CD1c-positive myeloid dendritic cell (primary cell): ENCODE results near the gene UBE2I.
"Not testable (repeated sequence)": the region's sequence is repeated elsewhere in the genome, so short reads cannot be mapped to it uniquely, and the experiment has no call there.

Experiments
- DNase-seq: peaks from one replicate; pipeline ENCODE4 v3.0.0-alpha.2; 2016; ENCODE audit errors: extremely low spot score

Gene UBE2I

DNA sequence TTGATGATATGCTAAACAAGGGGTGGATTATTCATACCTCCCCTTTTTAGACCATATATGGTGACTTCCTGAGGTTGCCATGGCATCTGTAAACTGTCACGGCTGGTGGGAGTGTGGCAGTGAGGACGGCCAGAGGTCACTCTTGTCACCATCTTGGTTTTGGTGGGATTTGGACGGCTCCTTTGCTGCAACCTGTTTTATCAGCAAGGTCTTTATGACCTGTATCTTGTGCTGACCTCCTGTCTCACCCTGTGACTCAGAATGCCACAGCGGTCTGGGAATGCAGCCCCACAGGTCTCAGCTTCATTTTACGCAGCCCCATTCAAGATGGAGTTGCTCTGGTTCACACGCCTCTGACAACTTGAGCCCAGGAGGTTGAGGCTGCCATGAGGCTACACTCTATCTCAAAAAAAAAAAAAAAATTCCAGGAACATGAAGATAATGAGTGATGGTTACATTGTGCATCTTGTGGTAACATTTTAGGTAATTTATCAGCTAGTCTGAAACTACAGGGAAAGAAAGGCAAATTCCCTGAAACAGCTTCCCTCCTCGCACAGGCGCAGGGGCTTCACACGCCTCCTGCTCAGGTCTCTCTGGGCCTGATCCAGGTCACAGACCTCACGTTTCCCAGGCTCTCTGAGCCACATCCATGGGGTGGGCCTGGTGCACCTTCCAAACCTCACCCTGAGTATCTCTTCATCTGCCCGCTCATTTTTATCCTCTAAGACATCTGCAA, 15.3 kb upstream of the UBE2I start:
- no peak for DNase-seq

GRCh38 chr16:1295465-1295864, 14.0 kb upstream of the UBE2I start:
- DNase-seq, result no peak

DNA sequence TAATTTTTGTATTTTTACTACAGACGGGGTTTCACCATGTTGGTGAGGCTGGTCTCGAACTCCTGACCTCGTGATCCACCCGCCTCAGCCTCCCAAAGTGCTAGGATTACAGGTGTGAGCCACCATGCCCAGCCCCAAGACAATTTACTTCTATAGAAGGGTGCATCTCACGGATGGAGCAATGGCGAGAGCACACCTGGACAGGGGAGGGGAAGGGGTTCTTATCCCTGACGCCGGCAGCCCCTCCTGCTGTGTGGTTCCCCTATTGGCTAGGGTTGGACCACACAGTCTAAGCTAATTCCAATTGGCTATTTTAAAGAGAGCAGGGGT, 12.8 kb upstream of the UBE2I start:
- DNase-seq, result not testable (repeated sequence)

DNA sequence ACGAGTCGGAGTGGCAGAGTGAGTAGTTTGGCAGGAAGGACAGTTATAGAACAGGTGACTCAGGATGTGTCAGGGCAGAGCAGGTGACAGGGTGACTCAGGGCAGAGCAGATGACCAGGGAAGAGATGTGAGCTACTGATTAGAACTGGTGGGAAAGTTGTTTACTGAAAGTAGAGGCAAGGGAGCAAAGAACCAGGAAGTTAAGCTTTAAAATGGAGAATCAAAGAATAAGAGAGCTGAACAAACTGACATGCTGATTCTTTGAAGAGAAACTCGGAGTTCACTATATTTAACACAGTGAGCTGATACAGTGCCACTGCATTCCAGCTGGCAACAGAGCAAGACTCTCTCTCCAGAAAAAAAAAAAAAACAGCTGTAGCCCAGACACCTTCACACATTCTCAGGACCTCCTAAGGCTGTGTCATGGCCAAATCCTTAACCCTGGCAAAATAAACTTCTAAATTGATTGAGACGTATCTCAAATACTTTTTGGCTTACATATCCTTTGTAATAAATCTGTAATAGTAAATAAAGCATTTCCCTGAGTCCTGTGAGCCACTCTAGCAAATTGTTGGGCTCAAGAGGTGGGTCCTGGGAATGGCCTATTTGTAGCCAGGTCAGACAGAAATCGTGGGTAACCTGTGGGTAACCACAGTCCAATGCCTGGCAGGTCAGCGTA, 12.3 kb upstream of the UBE2I start:
- no peak for DNase-seq

GRCh38 chr16:1298406-1298805, 11.0 kb upstream of the UBE2I start:
- no peak for DNase-seq

DNA sequence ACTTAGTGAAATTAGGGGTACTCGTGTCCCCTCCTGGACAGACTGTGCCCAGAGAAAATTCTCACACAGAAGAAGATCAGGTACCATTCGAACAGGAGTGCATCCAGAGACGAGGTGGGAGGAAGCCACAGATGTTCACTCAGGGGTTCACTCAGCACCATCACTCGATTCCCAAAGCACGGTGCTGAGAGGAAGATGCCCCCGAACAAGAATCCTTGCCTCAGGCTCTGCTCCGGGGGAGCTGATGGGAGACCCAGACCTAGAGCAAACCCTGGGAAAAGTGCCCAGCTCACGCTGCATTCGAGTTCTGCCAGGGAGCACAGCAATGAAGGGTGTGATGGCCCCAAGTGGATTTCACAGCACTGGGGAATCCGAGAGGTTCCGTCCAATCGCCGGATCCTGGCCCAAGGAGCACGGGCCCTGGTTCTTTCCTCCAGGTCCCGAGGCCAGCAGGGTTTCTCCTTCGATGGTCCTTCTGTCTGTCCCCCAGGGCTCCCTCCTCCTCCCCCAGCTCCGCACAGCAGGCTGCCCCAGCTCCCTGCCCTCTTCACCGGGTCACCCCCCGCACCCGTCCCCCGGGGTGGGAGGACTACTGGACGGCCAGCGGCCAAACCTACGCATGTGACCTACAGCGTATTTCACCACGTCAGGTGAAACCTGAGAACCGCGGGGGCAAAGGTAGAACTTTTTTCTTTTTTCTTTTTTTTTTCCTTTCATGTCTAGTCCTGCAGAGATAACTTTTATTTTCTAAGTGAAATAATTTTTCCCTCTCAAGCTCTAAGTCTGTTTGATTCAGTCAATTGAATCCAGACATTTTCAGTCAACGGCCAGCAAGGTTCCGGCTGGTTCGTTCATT, 10.2 kb upstream of the UBE2I start:
- DNase-seq, result no peak

GRCh38 chr16:1299868-1300203, 9.6 kb upstream of the UBE2I start:
- DNase-seq, result no peak

- peak; percentile 74 for DNase-seq
Measured at GRCh38 chr16:1300664-1301476, 8.6 kb upstream of the UBE2I start.

DNA sequence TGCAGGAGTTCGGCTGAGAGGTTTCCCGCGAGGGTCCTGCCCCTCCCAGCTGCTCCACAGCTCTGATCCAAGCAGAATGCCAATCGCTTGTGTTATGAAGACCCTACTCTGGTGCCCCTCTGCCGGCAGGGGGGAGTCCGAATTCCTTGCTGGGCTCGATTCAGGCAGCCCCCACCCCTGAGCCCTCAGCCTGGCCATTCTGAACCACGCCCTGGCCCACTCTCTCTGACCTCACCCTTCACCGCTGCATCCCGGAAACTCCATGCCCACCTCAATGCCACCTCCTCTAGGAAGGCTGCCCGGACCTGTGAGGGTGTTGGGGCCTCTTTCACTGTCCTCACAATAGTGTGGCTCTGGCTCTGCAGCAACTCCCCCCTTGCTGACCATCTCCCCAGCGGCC, 7.9 kb upstream of the UBE2I start:
- DNase-seq, result no peak

- DNase-seq, result no peak
Measured at GRCh38 chr16:1305823-1306222, 3.6 kb upstream of the UBE2I start.

DNA sequence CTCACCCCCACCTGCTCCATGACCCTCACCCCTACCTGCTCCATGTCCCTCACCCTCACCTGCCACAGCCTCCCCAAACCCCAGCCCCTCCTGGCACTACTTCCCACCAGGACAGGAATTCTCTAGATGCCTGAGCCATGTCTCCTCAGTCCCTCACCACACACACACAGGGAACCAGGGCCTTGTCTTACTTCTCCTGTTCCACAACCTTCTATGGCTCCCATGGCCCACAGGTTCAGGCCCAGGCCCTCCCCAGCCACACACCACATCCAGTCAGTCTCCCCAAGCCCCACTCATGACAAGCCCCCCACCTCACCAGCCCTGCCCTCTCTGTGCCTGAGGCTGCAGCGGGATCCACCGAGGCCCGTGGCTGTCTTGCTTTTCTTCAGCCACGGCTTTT, 3.1 kb upstream of the UBE2I start:
- no peak for DNase-seq

GRCh38 chr16:1308036-1308976, 1.1 kb upstream of the UBE2I start:
- DNase-seq, result no peak

DNA sequence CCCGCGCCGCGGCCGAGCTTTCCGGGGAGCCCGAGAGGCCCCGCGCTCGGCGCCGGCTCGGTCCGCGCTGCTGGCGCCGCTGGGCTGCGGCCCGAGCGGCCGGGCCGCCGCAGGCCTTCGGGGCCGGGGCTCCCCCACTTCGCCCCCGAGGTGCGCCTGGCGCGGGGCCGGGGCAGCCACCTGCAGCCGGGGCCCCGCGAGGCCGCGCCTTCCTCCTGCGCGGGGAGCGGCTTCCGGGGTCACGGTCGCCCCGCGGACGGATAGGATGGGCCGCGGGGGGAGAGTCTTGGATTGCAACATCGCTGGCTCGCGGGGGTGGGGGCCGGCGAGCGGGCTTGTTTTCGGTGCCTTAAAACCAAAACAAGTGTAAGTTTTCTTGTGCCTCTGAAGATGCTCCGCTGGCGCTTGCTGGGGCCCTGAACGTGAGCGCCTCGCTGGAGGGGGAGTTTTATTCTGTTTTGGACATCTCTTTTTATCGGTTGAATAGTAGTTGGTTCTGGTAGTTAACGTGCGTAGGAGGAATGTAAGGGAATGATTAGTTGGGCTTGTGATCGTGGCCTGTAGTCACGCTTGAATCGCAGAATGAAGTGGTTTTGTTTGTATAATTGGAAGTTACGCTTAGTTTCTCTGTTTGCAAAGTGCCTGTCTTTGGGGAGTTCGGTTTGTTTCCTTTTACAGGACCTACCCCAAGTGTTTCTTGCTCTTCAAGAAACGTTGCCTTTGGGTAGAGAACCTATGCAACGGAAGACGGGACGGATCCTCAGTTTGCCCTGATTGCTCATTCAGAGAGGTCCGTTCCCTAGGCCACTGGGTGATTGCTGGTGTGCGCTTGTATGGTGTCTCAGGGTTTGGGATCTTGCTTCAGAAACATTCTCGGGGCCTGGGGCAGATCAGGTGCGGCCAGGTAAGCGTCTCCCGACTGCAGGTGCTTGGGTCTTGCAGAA, 724 bp downstream of the UBE2I start:
- peak; percentile 71 for DNase-seq

- DNase-seq, result no peak
Measured at GRCh38 chr16:1310832-1311200, 1.4 kb downstream of the UBE2I start.

- DNase-seq, result no peak
Measured at GRCh38 chr16:1311212-1311737, 1.8 kb downstream of the UBE2I start.

- DNase-seq, result peak; percentile 74
Measured at GRCh38 chr16:1311738-1312466, 2.5 kb downstream of the UBE2I start.

DNA sequence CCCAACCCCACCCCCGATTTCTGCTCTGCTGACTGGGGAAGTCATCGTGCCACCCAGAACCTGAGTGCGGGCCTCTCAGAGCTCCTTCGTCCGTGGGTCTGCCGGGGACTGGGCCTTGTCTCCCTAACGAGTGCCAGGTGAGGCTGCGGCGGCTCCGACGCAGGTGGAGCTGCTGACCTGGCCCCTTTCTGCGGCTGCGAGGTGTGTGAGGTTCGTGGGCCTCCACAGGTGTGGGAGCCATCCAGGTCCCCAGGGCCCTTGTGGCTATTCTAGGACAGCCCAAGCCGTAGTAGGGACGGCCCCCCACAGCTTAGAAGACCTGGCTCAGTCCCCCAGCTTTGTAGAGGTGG, 3.0 kb downstream of the UBE2I start:
- no peak for DNase-seq

DNA sequence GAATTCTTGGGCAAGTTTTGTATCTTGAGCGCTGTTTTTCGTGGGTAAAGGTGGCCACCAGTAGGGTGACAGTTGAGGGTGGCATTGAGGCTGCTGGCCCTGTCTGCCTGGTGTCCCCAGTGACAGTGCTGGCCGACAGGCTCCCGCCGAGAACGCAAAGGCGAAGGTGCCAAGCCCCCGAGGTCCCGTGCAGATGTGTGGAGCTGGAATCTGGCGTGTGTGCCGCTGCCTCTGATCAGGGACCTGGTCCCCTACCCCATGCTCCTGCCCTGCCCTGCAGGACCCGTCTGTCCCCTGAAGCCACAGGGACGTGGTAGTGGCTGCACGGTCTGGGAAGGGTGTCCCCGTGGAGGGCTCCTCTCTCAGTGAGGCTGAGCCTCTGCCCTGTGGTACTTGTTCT, 3.5 kb downstream of the UBE2I start:
- no peak for DNase-seq
